Measurements from ENCODE around the gene GALNT7. TPM values are rescaled to one million over a fixed set of nuclear protein-coding genes. Genes with fewer than 3 reads are reported as not detected.

Gene GALNT7
- total RNA-seq, 1 donor = 19.6 TPM

- no peak overlapping the region for H3K4me3 ChIP-seq (ENCODE audit: low read depth, low read length)
- TF ChIP-seq CTCF (IDR thresholded peaks at IDR 0.05; ENCODE audit: insufficient read depth, low read length) = no peak
- DNase-seq (ENCODE audit: low read depth) = no peak
Measured at GRCh38 chr4:173280998-173281397, 112.4 kb downstream of the GALNT7 start.

GRCh38 chr4:173281406-173282255, 113.0 kb downstream of the GALNT7 start:
- TF ChIP-seq CTCF (IDR thresholded peaks at IDR 0.05; ENCODE audit: insufficient read depth, low read length) = no peak
- DNase-seq (ENCODE audit: low read depth) = no peak
- no peak overlapping the region for H3K4me3 ChIP-seq (ENCODE audit: low read depth, low read length)

GRCh38 chr4:173282256-173282562, 113.6 kb downstream of the GALNT7 start:
- DNase-seq (ENCODE audit: low read depth) = no peak
- no peak overlapping the region for H3K4me3 ChIP-seq (ENCODE audit: low read depth, low read length)
- no peak for TF ChIP-seq CTCF (IDR thresholded peaks at IDR 0.05; ENCODE audit: insufficient read depth, low read length)

- no peak for DNase-seq (ENCODE audit: low read depth)
- no peak overlapping the region for H3K4me3 ChIP-seq (ENCODE audit: low read depth, low read length)
- TF ChIP-seq CTCF (IDR thresholded peaks at IDR 0.05; ENCODE audit: insufficient read depth, low read length) = no peak
Measured at GRCh38 chr4:173282626-173283025, 114.0 kb downstream of the GALNT7 start.

GRCh38 chr4:173284463-173284862, 115.9 kb downstream of the GALNT7 start:
- no peak for DNase-seq (ENCODE audit: low read depth)
- no peak for TF ChIP-seq CTCF (IDR thresholded peaks at IDR 0.05; ENCODE audit: insufficient read depth, low read length)
- H3K4me3 ChIP-seq (ENCODE audit: low read depth, low read length) = no peak overlapping the region

GRCh38 chr4:173287486-173287885, 118.9 kb downstream of the GALNT7 start:
- no peak overlapping the region for H3K4me3 ChIP-seq (ENCODE audit: low read depth, low read length)
- no peak for TF ChIP-seq CTCF (IDR thresholded peaks at IDR 0.05; ENCODE audit: insufficient read depth, low read length)
- no peak for DNase-seq (ENCODE audit: low read depth)

- H3K4me3 ChIP-seq (ENCODE audit: low read depth, low read length) = no peak overlapping the region
- peak; percentile 76 for DNase-seq (ENCODE audit: low read depth)
- peak; percentile 61 for TF ChIP-seq CTCF (IDR thresholded peaks at IDR 0.05; ENCODE audit: insufficient read depth, low read length)
Measured at GRCh38 chr4:173288296-173288695, 119.7 kb downstream of the GALNT7 start.

All from fibroblast of the aortic adventitia (primary cell).